HG02943 (cell line): ENCODE data around the gene SPX.

Experiments used
- ATAC-seq: cut with Tn5 transposase; IDR thresholded peaks from one replicate; pipeline ENCODE4 v1.9.1; 2021; ENCODE audit warnings: mild to moderate bottlenecking, low read depth, moderate library complexity; ENCODE audit not compliant: unreplicated experiment

SPX gene

DNA sequence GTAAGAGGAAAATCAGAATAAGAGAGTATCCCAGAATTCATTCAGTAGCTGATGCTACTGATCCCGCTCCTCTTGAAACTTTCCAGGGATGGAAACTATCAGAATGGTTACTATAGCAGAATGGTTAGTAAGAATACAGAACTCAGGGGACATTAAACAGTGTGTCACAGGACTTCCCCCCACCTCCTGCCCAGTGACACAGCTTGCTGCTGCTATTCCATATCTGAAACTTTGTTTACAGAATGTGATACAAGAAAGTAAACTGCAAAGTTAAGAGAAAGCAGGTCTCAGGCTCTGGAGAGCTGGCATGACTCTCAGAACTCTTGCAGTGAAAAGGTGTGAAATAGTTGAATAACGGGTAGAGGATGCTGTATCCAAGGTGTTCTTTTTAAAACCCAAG, 3.4 kb downstream of the SPX start:
- ATAC-seq = no peak

DNA sequence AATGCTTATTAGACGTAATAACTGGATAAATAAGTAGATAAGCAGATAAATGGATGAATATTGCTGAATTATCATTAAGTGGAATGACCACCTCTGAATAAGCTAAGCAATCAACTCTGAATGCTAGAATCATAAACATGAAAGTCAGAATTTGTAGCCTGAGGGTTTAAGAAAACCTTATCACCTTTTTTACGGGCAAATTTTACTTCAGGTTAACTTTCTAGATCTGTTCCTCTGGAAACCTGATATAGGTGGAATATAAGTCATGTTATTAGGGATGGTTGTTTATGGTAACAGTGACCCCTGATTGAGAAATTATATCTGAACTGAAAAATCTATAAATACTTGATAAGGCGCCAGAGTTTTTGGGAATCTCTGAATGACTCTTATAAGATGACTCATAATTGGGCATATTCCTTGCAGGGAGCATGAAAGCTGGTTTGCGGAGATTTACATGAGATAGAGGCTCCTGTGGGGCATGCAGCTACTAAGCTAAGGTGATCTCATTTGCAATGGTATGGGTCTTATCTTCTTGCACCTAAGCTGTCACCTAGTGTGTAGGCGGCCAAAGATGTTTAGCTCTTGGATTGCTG, 12.1 kb downstream of the SPX start:
- no peak for ATAC-seq

- no peak for ATAC-seq
These were observed 13.7 kb downstream of the SPX start for GRCh38 chr12:21539797-21540196.

DNA sequence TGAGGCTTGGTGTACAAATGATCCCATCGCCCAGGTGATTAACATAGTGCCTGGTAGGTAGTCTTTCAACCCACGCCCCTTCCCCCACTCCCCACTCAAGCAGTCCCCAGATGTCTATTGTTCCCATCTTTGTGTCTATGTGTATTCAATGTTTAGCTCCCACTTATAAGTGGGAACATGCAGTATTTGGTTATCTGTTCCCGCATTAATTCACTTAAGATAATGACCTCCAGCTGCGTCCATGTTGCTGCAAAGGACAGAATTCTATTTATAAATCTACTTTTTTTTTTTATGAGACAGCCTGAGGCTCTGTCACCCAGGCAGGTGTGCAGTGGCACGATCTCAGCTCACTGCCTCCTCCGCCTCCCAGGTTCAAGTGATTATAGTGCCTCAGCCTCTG, 15.7 kb downstream of the SPX start:
- no peak for ATAC-seq

GRCh38 chr12:21542403-21542802, 16.3 kb downstream of the SPX start:
- no peak for ATAC-seq

DNA sequence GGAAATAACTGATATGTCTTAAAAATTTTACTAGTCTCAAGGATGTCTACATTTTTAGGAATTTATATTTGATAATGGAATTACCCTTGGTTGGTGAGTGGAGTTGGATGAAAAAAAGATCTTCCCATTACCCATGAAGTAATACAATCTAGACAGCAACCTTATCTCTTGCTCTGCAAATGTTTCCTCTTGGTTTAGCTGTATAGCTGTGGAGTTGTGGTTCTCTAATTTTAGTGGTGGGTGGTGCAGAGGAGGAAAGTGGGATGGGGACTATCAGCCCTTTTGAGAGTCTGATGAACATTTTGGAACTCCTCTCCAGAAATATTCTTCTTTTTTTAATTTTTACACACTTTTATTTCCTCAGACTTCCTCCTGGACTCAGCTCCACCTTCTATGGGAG, 17.1 kb downstream of the SPX start:
- no peak for ATAC-seq

DNA sequence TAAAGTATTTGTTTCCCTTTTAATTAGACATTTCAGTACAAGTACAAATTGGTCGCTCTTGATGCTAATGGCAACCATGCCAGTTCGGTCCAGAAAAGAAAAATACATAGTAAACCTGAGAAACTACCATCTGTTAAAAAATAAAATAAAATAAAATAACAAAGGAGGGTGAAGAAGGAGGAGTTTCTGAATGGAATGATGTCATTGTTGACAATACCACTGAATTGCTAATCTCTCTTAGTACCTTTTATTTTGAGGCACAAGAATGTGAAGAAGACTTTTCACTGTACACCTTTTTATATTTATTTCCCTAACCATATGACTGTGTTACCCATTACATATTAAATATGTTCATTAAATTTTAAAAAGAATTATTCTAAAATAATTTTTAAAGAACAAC, 19.5 kb downstream of the SPX start:
- no peak for ATAC-seq

GRCh38 chr12:21546716-21547115, 20.6 kb downstream of the SPX start:
- no peak for ATAC-seq

DNA sequence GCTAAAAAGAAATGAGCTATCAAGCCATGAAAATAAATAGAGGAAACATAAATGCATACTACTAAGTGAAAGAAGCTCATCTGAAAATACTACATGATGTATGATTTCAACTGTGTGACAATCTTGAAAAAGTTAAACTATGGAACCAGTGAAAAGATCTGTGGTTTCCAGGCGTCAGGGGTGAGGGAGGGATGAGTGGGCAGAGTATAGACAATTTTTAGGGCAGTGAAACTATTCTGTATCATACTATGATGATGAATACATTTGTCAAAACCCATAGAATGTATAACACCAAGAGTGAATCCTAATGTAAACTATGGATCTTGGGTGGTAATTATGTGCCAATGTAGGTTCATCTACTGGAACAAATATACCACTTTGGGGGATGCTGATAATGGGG, 21.3 kb downstream of the SPX start:
- no peak for ATAC-seq

GRCh38 chr12:21551841-21552465, 25.9 kb downstream of the SPX start:
- no peak for ATAC-seq

DNA sequence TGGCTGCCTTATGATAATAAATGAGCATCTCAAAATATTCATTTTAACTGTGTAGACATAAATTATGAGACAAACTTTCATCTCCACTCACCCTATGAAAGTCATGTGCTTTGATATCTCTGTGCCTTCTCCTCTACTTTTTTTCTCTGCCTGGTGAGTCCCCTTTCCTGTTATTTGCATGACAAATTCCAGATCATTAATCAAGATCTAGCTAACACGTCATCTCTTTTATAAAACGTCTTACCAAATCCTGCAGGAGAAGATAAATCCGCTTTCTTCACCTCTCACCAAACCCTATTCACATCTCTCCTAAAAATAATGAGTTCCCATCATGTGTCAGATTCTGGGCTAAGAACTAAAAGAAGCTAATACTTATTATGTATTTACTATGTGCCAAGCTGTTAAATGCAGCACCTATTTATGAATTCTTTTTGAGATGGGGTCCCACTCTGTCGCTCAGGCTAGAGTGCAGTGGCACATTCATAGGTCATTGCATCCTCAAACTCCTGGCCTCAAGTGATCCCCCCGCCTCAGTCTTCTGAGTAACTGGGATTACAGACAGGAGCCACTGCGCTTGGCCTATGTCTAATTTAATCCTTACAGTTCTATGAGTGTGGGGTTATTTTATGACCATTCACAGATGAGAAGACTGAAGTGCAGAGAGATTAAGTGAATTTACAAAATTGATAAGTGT, 26.7 kb downstream of the SPX start:
- ATAC-seq = no peak

DNA sequence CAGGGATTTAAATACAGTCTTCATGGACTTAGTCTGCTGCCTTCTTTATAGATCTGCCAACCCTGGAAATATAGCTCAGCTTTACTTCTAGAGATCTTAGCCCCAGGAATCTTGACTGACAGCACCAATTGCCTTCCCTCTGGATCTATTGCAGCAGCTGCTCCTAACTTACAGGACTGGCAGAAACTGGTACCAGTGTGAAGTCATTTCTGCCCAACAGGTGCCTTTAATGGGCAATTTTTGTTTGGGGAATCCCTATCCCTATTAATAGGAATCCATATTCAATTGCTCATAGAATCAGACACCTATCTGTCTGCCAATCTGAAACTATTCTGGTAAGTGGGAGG, 27.2 kb downstream of the SPX start:
- no peak for ATAC-seq

- ATAC-seq = no peak
These were observed 32.1 kb downstream of the SPX start for GRCh38 chr12:21558100-21558679.

DNA sequence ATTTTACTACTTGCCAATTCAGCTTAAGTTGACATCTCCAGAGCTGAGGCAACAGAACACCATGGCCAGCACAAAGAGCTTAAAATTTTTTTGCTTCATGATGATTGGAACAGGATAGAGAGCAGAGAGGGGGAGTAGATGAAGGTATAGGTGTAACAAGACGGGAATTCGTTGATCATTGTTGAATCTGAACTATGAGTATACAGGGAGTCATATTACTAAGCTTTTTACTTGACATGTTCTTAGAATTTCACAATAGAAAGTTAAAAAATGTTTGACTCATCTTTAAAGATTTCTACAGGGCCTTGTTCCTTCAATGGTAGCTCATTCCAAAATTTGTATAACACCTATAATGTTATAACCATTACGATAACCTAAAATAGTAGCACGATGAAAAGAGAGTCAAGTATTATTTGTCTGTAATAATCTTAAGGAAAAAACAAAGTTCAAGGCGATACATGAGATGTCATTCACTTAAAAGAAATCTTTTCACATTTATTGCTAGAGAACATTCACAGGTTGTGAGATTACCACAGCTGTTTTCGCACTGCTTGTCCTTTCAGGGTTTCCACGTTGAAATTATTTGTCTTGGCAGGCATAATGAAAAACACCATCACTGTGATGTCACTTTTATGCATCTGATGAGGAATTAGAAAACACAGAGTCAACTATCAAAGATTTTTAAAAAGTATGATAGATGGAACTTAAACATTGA, 33.9 kb downstream of the SPX start:
- ATAC-seq = no peak

- no peak for ATAC-seq
These were observed 35.1 kb downstream of the SPX start for GRCh38 chr12:21561158-21561557.

GRCh38 chr12:21562859-21563258, 36.8 kb downstream of the SPX start:
- no peak for ATAC-seq

DNA sequence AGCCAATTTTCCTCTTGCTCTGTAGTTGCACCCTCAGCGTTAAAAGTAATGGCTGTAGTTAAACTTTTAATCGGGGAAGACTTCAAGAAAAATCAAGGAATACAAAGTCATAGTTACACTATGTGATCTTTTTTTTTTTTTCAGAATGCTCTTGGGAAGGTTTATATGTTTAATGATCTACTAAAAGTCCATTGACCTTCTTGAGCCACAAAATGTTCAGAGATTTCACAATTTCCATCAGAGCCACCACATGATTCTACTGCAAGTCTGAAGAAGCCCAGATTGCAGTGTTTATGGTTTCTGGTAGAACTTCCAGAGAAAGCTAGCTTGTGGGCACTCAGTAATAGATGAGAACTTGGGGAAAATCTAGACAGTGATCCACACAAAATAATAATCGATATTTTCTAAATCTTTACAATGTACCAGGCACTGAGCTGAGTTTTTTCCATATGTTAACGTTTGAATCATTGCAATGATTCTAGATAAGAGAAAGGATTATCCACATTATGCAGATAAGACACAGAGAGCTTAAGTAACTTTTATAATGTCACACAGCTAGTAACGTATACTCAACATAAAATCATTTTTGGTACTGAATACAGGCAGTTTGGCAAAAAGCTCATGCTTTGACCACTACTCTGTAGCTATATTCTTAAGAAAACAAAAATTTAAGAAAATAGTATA, 40.3 kb downstream of the SPX start:
- no peak for ATAC-seq

- ATAC-seq = no peak
These were observed 40.9 kb downstream of the SPX start for GRCh38 chr12:21566907-21567394.

GRCh38 chr12:21568115-21568514, 42.0 kb downstream of the SPX start:
- ATAC-seq = no peak

- ATAC-seq = no peak
These were observed 45.0 kb downstream of the SPX start for GRCh38 chr12:21571046-21571445.
